Nephron progenitor cell (in vitro differentiated cells): ENCODE measurements around the gene ANKRD13A.

Source experiments
- DNase-seq: peaks from one replicate; pipeline ENCODE4 v3.0.0; 2021
- H3K27ac Mint-ChIP-seq: 2 replicates; pipeline ENCODE4 v1.8.0; 2021; ENCODE audit warnings: mild to moderate bottlenecking, moderate library complexity, mixed read lengths
- H3K27me3 Mint-ChIP-seq: 2 replicates; pipeline ENCODE4 v1.8.0; 2021; ENCODE audit warnings: mild to moderate bottlenecking, low read depth, mixed read lengths; ENCODE audit not compliant: poor library complexity
- H3K36me3 Mint-ChIP-seq: 2 replicates; pipeline ENCODE4 v1.8.0; 2021; ENCODE audit warnings: low read depth, mixed read lengths
- H3K4me1 Mint-ChIP-seq: 2 replicates; pipeline ENCODE4 v1.8.0; 2021; ENCODE audit warnings: mixed read lengths
- H3K4me3 Mint-ChIP-seq: 2 replicates; pipeline ENCODE4 v1.8.0; 2021; ENCODE audit warnings: mild to moderate bottlenecking, moderate library complexity, mixed read lengths
- H3K9me3 Mint-ChIP-seq: 2 replicates; pipeline ENCODE4 v1.8.0; 2021; ENCODE audit warnings: mild to moderate bottlenecking, moderate library complexity, mixed read lengths
- CTCF ChIP-seq: fragments of 200-600 bp; sonication (generic); IDR thresholded peaks from 2 replicates; pipeline ENCODE4 v1.5.0; 2021; ENCODE audit warnings: antibody characterized with exemption

ANKRD13A gene

GRCh38 chr12:109998904-109999648, at the start of gene ANKRD13A:
ANKRD13A (plus strand) TSS chr12:109999430; CDS start chr12:109999689, 259 bp downstream.
- Mint-ChIP-seq H3K36me3 (no peaks in the 10 kb centered on the region), H3K27ac (peak within 1 kb of the TSS; percentile 100), H3K27me3 (peaks cover 25% of the 10 kb centered on the region), H3K9me3 (no peaks in the 10 kb centered on the region), H3K4me3 (peak within 1 kb of the TSS; percentile 98), H3K4me1 (peaks cover 37% of the 10 kb centered on the region)
- TF ChIP-seq CTCF, result no peak
- DNase-seq, result peak; percentile 81

- Mint-ChIP-seq H3K9me3 (no peaks in the 10 kb centered on the region), H3K4me1 (peaks cover 47% of the 10 kb centered on the region), H3K4me3 (no peak overlapping the region), H3K27ac (no peak overlapping the region), H3K36me3 (peaks cover 59% of the 10 kb centered on the region), H3K27me3 (no peaks in the 10 kb centered on the region)
- DNase-seq, result no peak
- no peak for TF ChIP-seq CTCF
These were observed 48.6 kb upstream of the ANKRD13A start for GRCh38 chr12:109950625-109951024.

GRCh38 chr12:109951136-109951535, 48.1 kb upstream of the ANKRD13A start:
- peaks cover 44% of the 10 kb centered on the region for H3K4me1 Mint-ChIP-seq
- no peaks in the 10 kb centered on the region for H3K9me3 Mint-ChIP-seq
- TF ChIP-seq CTCF, result no peak
- H3K27me3 Mint-ChIP-seq, result no peaks in the 10 kb centered on the region
- H3K36me3 Mint-ChIP-seq, result peaks cover 62% of the 10 kb centered on the region
- H3K4me3 Mint-ChIP-seq, result no peak overlapping the region
- DNase-seq, result no peak
- no peak overlapping the region for H3K27ac Mint-ChIP-seq

- Mint-ChIP-seq H3K4me3 (no peak overlapping the region), H3K4me1 (peaks cover 37% of the 10 kb centered on the region), H3K36me3 (peaks cover 64% of the 10 kb centered on the region), H3K27me3 (no peaks in the 10 kb centered on the region), H3K9me3 (no peaks in the 10 kb centered on the region), H3K27ac (peak overlapping the region; percentile 49)
- no peak for DNase-seq
- TF ChIP-seq CTCF, result no peak
These were observed 47.5 kb upstream of the ANKRD13A start for GRCh38 chr12:109951751-109952150.

GRCh38 chr12:109952160-109952858, 46.9 kb upstream of the ANKRD13A start:
- H3K4me3 Mint-ChIP-seq, result no peak overlapping the region
- no peak for TF ChIP-seq CTCF
- peaks cover 63% of the 10 kb centered on the region for H3K36me3 Mint-ChIP-seq
- DNase-seq, result no peak
- H3K27me3 Mint-ChIP-seq, result no peaks in the 10 kb centered on the region
- peaks cover 32% of the 10 kb centered on the region for H3K4me1 Mint-ChIP-seq
- H3K9me3 Mint-ChIP-seq, result peaks cover 3% of the 10 kb centered on the region
- peak overlapping the region; percentile 3 for H3K27ac Mint-ChIP-seq
